ENCODE results near the gene BAZ2B. TPM values are rescaled to one million over a fixed set of nuclear protein-coding genes. Genes with fewer than 3 reads are reported as not detected.
A peak's percentile ranks its signal among the peaks of the same experiment; 100 is the strongest.

The BAZ2B gene
- total and polyA plus RNA-seq, 2 of the 13 experiments (the other 11 are each of a cell fraction or from before 2014, with no cell fraction given) = 14.0 to 15.1 TPM

DNA sequence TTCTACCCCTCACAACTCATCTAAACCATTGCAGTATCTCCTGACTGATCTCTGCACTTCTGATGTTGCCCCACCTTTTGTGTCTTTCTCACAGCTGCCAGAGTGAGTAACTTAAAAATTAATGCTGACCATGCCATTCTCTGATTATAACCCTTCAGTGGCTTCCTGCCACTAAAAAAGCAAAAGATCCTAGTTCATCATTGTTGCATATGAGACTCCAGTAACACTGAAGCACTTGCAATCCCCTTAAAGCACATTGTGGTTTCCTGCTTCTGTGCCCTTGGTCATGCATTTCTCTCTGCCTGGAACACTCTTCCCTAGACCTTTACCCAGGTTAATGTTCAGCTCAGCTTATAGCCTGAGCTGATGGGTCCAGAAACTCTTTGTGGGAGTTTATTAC lies 234.8 kb downstream of the BAZ2B start (continued):
- TF ChIP-seq, protein P1, sequence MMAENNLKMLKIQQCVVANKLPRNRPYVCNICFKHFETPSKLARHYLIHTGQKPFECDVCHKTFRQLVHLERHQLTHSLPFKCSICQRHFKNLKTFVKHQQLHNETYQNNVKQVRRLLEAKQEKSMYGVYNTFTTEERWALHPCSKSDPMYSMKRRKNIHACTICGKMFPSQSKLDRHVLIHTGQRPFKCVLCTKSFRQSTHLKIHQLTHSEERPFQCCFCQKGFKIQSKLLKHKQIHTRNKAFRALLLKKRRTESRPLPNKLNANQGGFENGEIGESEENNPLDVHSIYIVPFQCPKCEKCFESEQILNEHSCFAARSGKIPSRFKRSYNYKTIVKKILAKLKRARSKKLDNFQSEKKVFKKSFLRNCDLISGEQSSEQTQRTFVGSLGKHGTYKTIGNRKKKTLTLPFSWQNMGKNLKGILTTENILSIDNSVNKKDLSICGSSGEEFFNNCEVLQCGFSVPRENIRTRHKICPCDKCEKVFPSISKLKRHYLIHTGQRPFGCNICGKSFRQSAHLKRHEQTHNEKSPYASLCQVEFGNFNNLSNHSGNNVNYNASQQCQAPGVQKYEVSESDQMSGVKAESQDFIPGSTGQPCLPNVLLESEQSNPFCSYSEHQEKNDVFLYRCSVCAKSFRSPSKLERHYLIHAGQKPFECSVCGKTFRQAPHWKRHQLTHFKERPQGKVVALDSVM (CRISPR knock-in tag; IDR thresholded peaks at IDR 0.05) = no peak
- TF ChIP-seq FOXC1 (CRISPR knock-in tag; IDR thresholded peaks at IDR 0.05; ENCODE audit: borderline replicate concordance) (no peak), IKZF1 (IDR thresholded peaks at IDR 0.05) (no peak), ZNF549 (CRISPR knock-in tag; IDR thresholded peaks at IDR 0.05) (no peak), ELF3 (CRISPR knock-in tag; IDR thresholded peaks at IDR 0.05) (peak; percentile 51), ZNF333 (CRISPR knock-in tag; IDR thresholded peaks at IDR 0.05; ENCODE audit: borderline replicate concordance) (no peak), FOXA3 (CRISPR knock-in tag; IDR thresholded peaks at IDR 0.05) (peak; percentile 16; the same call in 1 of the 2 replicates), TCF7L2 (IDR thresholded peaks at IDR 0.05; ENCODE audit: low read depth, low read length) (no peak), ZNF510 (CRISPR knock-in tag; IDR thresholded peaks at IDR 0.05; ENCODE audit: low read depth) (no peak), MTA1 (CRISPR knock-in tag; IDR thresholded peaks at IDR 0.05; ENCODE audit: borderline replicate concordance) (no peak), ZNF34 (CRISPR knock-in tag; IDR thresholded peaks at IDR 0.05; ENCODE audit: borderline replicate concordance) (no peak), RBAK (CRISPR knock-in tag; IDR thresholded peaks at IDR 0.05) (no peak), ZNF564 (CRISPR knock-in tag; IDR thresholded peaks at IDR 0.05) (no peak), ZNF121 (CRISPR knock-in tag; IDR thresholded peaks at IDR 0.05) (no peak), ZSCAN12 (CRISPR knock-in tag; IDR thresholded peaks at IDR 0.05) (no peak), HDAC1 (CRISPR knock-in tag; IDR thresholded peaks at IDR 0.05) (no peak), RARG (CRISPR knock-in tag; IDR thresholded peaks at IDR 0.05; ENCODE audit: low read depth) (no peak), NFIB (CRISPR knock-in tag; IDR thresholded peaks at IDR 0.05; ENCODE audit: borderline replicate concordance) (no peak)
- TF ChIP-seq, protein P2, sequence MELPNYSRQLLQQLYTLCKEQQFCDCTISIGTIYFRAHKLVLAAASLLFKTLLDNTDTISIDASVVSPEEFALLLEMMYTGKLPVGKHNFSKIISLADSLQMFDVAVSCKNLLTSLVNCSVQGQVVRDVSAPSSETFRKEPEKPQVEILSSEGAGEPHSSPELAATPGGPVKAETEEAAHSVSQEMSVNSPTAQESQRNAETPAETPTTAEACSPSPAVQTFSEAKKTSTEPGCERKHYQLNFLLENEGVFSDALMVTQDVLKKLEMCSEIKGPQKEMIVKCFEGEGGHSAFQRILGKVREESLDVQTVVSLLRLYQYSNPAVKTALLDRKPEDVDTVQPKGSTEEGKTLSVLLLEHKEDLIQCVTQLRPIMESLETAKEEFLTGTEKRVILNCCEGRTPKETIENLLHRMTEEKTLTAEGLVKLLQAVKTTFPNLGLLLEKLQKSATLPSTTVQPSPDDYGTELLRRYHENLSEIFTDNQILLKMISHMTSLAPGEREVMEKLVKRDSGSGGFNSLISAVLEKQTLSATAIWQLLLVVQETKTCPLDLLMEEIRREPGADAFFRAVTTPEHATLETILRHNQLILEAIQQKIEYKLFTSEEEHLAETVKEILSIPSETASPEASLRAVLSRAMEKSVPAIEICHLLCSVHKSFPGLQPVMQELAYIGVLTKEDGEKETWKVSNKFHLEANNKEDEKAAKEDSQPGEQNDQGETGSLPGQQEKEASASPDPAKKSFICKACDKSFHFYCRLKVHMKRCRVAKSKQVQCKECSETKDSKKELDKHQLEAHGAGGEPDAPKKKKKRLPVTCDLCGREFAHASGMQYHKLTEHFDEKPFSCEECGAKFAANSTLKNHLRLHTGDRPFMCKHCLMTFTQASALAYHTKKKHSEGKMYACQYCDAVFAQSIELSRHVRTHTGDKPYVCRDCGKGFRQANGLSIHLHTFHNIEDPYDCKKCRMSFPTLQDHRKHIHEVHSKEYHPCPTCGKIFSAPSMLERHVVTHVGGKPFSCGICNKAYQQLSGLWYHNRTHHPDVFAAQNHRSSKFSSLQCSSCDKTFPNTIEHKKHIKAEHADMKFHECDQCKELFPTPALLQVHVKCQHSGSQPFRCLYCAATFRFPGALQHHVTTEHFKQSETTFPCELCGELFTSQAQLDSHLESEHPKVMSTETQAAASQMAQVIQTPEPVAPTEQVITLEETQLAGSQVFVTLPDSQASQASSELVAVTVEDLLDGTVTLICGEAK (IDR thresholded peaks at IDR 0.05) = no peak
- TF ChIP-seq, protein P2 (CRISPR knock-in tag; IDR thresholded peaks at IDR 0.05) = no peak
- TF ChIP-seq, protein P3, sequence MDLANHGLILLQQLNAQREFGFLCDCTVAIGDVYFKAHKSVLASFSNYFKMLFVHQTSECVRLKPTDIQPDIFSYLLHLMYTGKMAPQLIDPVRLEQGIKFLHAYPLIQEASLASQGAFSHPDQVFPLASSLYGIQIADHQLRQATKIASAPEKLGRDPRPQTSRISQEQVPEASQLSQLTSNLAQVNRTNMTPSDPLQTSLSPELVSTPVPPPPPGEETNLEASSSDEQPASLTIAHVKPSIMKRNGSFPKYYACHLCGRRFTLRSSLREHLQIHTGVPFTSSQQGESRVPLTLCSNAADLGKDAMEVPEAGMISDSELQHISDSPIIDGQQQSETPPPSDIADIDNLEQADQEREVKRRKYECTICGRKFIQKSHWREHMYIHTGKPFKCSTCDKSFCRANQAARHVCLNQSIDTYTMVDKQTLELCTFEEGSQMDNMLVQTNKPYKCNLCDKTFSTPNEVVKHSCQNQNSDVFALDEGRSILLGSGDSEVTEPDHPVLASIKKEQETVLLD (CRISPR knock-in tag; IDR thresholded peaks at IDR 0.05; ENCODE audit: low read depth) = no peak
